ENCODE measurements around the gene MCRIP2.

Gene MCRIP2

GRCh38 chr16:668519-669171 lies 27.0 kb downstream of the MCRIP2 start:
- Histone ChIP-seq H3K9me3 (no peaks in the 10 kb centered on the region), H3K36me3 (peaks cover 47% of the 10 kb centered on the region), H3K4me3 (ENCODE audit: low read depth, low read length) (peak overlapping the region; percentile 90), H3K27me3 (no peaks in the 10 kb centered on the region), H3K4me1 (no peaks in the 10 kb centered on the region)
- TF ChIP-seq, protein P1, sequence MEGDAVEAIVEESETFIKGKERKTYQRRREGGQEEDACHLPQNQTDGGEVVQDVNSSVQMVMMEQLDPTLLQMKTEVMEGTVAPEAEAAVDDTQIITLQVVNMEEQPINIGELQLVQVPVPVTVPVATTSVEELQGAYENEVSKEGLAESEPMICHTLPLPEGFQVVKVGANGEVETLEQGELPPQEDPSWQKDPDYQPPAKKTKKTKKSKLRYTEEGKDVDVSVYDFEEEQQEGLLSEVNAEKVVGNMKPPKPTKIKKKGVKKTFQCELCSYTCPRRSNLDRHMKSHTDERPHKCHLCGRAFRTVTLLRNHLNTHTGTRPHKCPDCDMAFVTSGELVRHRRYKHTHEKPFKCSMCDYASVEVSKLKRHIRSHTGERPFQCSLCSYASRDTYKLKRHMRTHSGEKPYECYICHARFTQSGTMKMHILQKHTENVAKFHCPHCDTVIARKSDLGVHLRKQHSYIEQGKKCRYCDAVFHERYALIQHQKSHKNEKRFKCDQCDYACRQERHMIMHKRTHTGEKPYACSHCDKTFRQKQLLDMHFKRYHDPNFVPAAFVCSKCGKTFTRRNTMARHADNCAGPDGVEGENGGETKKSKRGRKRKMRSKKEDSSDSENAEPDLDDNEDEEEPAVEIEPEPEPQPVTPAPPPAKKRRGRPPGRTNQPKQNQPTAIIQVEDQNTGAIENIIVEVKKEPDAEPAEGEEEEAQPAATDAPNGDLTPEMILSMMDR (IDR thresholded peaks at IDR 0.05; ENCODE audit: low read depth, low read length) = no peak
- DNase-seq = no peak

- no peak overlapping the region for H3K4me3 ChIP-seq (ENCODE audit: low read depth, low read length)
- H3K27me3 ChIP-seq = no peaks in the 10 kb centered on the region
- peaks cover 54% of the 10 kb centered on the region for H3K36me3 ChIP-seq
- TF ChIP-seq, protein P1 (IDR thresholded peaks at IDR 0.05; ENCODE audit: low read depth, low read length) = no peak
- H3K4me1 ChIP-seq = no peaks in the 10 kb centered on the region
- no peaks in the 10 kb centered on the region for H3K9me3 ChIP-seq
- DNase-seq = no peak
These were observed 28.0 kb downstream of the MCRIP2 start for GRCh38 chr16:669666-670065.

- Histone ChIP-seq H3K9me3 (no peaks in the 10 kb centered on the region), H3K27me3 (no peaks in the 10 kb centered on the region), H3K36me3 (peaks cover 54% of the 10 kb centered on the region), H3K4me1 (0 out of 2 replicates have a peak, but pooled peaks cover 4% of the 10 kb centered on the region), H3K4me3 (ENCODE audit: low read depth, low read length) (no peak overlapping the region)
- DNase-seq = no peak
- TF ChIP-seq, protein P1 (IDR thresholded peaks at IDR 0.05; ENCODE audit: low read depth, low read length) = no peak
These were observed 29.1 kb downstream of the MCRIP2 start for GRCh38 chr16:670485-671352.

GRCh38 chr16:671353-672131 lies 29.9 kb downstream of the MCRIP2 start:
- H3K9me3 ChIP-seq = no peaks in the 10 kb centered on the region
- H3K4me1 ChIP-seq = 0 out of 2 replicates have a peak, but pooled peaks cover 4% of the 10 kb centered on the region
- no peak for DNase-seq
- H3K36me3 ChIP-seq = peaks cover 54% of the 10 kb centered on the region
- TF ChIP-seq, protein P1 (IDR thresholded peaks at IDR 0.05; ENCODE audit: low read depth, low read length) = no peak
- H3K4me3 ChIP-seq (ENCODE audit: low read depth, low read length) = no peak overlapping the region
- H3K27me3 ChIP-seq = no peaks in the 10 kb centered on the region

DNA sequence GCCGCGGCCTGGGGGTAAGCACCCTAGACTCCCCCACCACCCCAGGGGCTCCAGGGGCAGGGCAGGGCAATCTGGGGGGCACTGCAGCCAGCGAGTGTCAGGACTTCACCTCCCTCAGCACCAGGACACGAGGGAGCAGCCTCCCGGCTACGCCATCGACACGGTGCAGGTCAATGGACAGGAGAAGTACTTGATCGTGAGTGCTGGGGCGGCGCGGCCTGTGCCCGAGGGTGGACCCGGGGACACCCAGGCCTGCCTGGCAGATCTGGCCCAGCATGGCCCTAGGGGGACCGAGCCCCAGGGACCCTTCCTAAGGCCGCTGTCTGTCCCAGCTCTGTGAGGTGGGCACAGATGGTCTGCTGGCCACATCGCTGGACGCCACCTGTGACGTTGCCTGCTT lies 30.7 kb downstream of the MCRIP2 start:
- Histone ChIP-seq H3K9me3 (no peaks in the 10 kb centered on the region), H3K4me3 (ENCODE audit: low read depth, low read length) (no peak overlapping the region), H3K4me1 (0 out of 2 replicates have a peak, but pooled peaks cover 4% of the 10 kb centered on the region), H3K27me3 (no peaks in the 10 kb centered on the region), H3K36me3 (peaks cover 54% of the 10 kb centered on the region)
- no peak for DNase-seq
- TF ChIP-seq, protein P1 (IDR thresholded peaks at IDR 0.05; ENCODE audit: low read depth, low read length) = no peak

All from BE2C (cell line).